Prostate gland (tissue), 2 donors: ENCODE measurements around the gene FAM72B.
"Not testable (repeated sequence)": the region's sequence is repeated elsewhere in the genome, so short reads cannot be mapped to it uniquely, and the experiment has no call there.

Source experiments
- POLR2A ChIP-seq: fragments of 450-650 bp; IDR thresholded peaks from one replicate; pipeline ENCODE4 v1.6.1; 2016; ENCODE audit warnings: antibody characterized with exemption, mild to moderate bottlenecking
- TF ChIP-seq, protein P1 (sequence below), 4 experiments: fragments of 200-600 bp in 2 of 4; fragments of 450-650 bp in 2 of 4; sonication (generic) in 2 of 4; IDR thresholded peaks; 1 replicate in 3 of 4; 2 replicates in 1 of 4; pipeline ENCODE4 v1.5.1; 2016 to 2019; ENCODE audit warnings: antibody characterized with exemption in 4 of 4, mild to moderate bottlenecking in 2 of 4, moderate library complexity in 2 of 4

- TF ChIP-seq, protein P1, sequence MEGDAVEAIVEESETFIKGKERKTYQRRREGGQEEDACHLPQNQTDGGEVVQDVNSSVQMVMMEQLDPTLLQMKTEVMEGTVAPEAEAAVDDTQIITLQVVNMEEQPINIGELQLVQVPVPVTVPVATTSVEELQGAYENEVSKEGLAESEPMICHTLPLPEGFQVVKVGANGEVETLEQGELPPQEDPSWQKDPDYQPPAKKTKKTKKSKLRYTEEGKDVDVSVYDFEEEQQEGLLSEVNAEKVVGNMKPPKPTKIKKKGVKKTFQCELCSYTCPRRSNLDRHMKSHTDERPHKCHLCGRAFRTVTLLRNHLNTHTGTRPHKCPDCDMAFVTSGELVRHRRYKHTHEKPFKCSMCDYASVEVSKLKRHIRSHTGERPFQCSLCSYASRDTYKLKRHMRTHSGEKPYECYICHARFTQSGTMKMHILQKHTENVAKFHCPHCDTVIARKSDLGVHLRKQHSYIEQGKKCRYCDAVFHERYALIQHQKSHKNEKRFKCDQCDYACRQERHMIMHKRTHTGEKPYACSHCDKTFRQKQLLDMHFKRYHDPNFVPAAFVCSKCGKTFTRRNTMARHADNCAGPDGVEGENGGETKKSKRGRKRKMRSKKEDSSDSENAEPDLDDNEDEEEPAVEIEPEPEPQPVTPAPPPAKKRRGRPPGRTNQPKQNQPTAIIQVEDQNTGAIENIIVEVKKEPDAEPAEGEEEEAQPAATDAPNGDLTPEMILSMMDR (IDR thresholded peaks at IDR 0.05): not testable (repeated sequence)
- TF ChIP-seq POLR2A: not testable (repeated sequence)
These were observed 13.1 kb upstream of the FAM72B start for GRCh38 chr1:121197095-121197882.
